Activated naive CD4-positive, alpha-beta T cell treated with anti-CD3 and anti-CD28 coated beads, Interleukin-2, amount 50 U/mL, for 16 hours (primary cell): Measurements from ENCODE around the gene GPR157.
"Not testable (repeated sequence)": the region's sequence is repeated elsewhere in the genome, so short reads cannot be mapped to it uniquely, and the experiment has no call there.

Experiments
- DNase-seq: peaks from one replicate; pipeline ENCODE4 v3.0.0-alpha.2; 2020

GPR157 gene

DNA sequence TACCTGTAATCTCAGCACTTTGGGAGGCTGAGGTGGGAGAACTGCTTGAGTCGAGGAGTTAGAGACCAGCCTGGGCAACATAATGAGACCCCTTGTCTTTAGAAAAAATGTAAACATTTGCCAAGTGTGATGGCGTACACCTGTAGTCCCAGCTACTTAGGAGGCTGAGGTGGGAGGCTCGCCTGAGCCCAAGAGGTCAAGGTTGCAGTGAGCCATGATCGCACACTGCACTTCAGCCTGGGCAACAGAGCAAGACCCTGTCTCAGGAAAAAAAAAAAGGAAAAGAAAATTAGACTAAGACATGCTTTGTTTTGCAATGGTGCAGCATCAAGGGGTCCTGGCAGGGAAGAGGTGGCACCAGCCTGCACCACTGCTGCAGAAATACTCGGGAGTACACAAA lies 16.8 kb upstream of the GPR157 start:
- no peak for DNase-seq

DNA sequence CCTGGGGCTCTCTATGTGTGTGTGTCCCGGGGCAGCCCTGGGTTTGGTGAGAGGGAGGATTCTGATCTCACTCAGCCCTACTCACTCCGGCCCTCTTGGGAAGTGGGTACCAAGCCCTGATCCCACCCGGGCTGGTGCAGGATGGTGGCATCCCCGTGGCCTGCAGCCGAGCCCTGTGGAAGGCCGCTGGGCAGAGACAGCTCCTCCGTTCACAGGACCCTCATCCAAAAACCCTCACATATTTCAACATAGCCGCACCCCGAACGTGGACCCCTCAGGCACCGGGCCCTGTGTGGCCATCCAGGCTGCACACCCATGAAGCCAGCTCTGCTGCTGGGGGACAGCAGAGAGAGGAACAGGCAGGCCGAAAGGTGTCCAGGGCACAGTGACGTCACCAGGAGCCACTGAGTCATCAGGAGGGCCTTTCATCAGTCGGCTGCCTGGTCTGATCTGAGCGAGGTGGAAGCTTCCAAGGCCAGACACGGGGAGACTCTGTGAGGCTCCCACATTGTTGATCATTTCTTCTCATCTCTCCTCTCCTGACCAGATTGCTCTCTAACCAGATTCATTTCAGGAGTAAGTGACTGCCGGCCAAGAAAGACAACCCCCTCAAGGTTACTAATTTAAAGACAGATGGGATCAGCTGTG lies 16.2 kb upstream of the GPR157 start:
- no peak for DNase-seq

GRCh38 chr1:9144494-9144893 lies 15.6 kb upstream of the GPR157 start:
- not testable (repeated sequence) for DNase-seq

DNA sequence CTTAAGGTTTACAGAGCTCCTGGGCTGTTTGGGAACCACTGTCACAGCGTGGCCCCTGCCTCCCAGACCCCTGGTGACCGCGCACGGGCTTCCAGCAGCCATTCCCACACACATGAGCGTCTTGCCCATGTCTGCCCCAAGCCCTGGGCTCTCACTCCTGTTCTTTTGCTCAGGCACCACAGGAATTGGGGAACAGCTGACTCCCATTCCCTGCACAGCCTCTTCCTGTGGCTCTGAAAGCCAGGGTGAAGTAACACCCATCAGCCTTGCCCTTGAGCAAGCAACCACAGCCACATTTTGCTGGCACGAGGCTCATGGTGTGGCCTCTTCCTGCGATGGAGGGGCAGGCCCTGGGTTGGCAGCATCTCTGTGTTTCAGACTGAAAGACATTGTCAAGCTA lies 14.3 kb upstream of the GPR157 start:
- no peak for DNase-seq

DNA sequence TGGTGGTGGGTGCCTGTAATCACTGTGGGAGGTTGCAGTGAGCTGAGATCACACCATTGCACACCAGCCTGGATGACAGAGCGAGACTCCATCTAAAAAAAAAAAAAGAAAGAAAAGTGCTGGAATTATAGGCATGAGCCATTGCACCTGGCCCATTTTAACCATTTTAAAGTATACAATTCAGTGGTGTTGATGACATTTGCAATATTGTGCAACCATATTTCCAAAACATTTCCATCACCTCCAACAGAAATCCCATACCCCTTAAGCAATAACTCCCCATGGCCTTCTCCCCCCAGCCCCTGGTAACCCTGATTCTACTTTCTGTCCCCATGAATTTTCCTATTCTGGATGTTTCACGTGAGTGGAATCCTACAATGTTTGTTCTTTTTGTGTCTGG lies 11.0 kb upstream of the GPR157 start:
- DNase-seq = no peak

DNA sequence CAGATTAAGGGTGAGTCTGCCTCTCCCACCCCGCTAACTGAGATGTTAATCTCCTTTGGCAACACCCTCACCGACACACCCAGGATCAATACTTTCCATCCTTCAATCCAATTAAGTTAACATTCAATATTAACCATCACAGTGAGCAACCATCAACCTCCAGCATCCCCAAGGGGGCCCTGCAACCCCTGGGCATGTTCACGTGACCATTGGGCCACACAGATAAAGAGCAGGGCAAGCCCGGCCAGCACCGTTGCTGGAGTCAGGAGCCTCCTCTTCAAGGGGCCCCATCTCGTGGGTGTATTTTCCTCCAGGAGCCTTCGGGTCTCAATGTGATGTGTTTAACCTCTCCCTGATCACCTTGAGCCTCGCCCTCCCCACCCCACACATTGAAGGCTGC lies 8.0 kb upstream of the GPR157 start:
- no peak for DNase-seq

DNA sequence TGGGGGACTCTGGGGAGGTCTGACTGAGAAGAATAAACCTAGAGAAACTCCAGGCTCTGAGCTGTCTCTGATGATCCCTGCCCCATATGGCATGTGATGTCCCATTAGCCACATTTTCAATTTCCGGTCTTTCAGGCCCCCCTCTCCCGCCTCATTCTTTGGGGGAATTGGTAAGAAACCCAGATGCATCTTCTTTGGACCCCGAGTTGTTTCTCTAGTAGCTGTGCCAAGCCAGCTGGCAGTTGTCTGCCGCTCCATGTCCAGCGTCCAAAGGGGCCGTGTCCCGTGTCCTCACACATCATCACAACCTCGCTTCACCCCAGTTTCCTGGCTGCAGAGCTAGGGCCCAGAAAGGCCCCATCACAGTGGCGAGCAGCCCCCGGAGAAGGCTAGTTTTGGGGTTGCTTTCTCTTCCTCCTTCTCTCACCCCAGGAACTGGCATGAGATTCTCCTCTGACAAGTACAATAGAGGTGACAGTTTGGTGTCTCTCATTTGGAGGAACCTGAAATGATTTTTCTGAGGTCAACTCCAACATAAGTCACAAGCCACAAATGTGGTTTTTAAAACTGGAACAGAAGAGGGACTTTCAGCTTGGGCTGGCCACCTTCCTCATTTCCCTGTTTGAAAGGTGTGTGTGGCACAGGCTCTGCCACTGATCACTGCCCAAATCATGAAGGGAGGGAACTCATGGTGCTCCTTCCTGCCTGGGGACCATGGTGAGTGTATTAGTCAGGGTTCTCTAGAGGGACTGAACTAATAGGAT lies 6.4 kb upstream of the GPR157 start:
- DNase-seq = no peak

- DNase-seq = no peak
Observed at GRCh38 chr1:9133870-9134585, 5.1 kb upstream of the GPR157 start.

DNA sequence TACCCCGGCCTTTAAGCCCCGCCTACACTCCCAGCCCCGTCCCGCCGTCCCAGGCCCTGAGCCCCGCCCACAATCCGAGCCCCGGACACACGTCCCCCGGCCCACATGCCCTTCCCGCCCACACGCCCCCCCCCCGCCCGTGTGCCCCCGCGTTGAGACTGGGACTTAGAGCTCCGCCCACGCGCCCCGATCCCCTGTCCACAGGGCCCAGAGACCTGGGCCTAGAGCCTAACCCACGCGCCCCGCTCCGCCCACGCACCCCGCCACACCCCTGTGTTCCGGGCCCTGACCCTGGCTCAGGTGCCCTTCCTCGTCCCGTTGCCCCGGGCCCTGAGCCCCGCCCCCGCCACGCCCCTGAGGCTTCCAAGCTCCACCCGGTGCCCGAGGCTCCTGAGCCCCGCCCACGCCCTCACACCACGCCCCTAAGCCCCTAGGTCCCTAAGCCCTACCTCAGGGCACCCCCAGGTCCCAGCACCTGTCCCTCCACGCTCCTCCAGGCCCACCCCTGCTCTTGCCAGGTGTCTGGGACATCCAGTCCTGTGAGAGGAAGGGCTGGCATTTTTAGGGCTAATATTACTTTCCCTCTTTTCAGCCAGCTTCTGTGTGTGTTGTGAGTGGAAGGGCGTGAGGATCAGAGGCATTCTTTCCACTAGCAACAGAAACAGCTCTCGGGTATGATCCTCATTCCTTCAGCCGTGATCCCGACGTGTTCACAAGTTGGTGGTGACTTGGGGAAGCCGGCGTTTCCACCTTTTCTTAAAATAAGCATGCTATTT lies 552 bp upstream of the GPR157 start:
- DNase-seq = peak; percentile 82

GRCh38 chr1:9128166-9128519 lies 759 bp downstream of the GPR157 start:
- no peak for DNase-seq

- no peak for DNase-seq
Observed at GRCh38 chr1:9127395-9128165, 1.3 kb downstream of the GPR157 start.

- no peak for DNase-seq
Observed at GRCh38 chr1:9126511-9126910, 2.4 kb downstream of the GPR157 start.

GRCh38 chr1:9125847-9126246 lies 3.1 kb downstream of the GPR157 start:
- DNase-seq = not testable (repeated sequence)

- no peak for DNase-seq
Observed at GRCh38 chr1:9125325-9125724, 3.6 kb downstream of the GPR157 start.

DNA sequence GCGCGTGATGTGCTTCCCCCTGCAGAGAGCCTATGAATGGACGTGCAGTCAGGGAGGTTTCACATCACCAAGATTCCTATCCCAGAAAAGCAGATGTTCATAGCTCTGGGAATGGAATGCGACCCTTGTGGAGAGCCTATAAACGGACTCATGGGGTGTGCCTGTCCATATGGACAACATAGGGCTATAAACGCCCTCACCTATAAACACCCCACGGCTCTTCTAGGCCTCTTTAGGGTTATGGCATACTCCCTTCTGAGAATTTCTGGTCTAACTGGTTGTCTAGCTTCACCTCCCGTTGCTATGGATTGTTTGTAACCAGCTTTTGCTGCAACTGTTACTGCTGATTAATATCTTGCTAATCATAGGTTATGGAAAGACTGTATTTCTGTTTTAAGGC lies 4.5 kb downstream of the GPR157 start:
- DNase-seq = not testable (repeated sequence)

DNA sequence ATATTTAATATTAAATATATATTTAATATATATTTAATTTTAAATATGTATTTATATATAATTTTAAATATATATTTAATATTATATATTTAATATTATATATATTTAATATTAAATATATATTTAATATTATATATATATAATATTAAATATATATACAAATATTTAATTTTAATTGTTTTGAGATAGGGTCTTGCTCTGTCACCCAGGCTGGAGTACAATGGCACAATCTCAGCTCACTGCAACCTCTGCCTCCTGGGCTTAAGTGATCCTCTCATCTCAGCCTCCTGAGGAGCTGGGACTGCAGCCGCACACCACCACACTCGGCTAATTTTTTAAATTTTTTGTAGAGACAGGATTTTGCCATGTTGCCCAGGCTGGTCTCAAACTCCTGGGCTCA lies 5.2 kb downstream of the GPR157 start:
- DNase-seq = not testable (repeated sequence)

- DNase-seq = peak; percentile 34
Observed at GRCh38 chr1:9121496-9122409, 7.1 kb downstream of the GPR157 start.

DNA sequence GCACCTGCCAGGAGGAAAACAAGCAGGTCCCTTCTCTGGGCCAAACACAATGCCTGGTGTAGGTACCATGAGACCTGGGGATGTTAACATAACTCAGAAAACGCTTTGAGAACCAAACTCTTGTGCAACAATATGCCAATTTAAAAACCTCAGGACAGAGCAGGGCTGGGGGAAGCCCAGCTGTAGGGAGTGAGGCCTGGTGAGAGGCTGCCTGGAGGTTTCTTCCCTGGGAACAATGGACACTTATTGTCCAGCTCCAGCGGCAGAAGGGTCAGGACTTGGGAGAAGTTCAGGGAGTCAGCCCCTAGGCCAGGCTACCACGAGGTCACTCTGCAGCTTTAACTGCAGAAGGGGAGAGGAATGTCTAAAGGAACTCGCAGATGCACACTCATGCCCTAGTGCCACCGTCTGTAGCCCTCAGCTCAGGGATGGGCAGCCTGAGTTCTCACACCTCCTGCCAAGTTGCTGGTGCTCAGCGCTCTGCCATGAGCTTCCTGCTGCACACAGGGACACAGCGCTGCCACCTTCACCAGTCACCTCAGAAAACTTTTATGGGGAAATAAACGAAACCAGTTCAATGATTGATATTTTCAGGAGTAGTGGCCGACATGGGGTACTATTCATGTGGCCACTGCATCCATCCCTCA lies 8.5 kb downstream of the GPR157 start:
- no peak for DNase-seq

DNA sequence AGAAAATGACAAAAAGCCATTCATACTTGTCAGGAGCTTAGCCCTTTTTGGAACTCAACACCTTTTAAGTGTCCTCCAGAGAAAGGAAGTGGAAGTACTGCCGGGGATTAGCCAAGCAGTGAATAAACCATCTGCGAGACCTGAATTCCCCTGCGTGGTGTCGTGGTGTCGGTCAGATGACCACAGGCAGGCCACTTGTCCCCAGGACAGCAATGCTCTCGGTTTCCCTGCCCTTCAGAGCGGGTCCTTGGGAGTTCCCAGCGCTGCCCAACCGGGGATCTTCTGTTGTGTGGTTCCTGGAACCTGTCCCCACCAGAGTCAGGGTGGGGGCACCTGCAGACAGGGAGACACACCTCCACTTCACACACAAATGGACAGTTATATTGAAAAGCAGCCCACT lies 9.2 kb downstream of the GPR157 start:
- no peak for DNase-seq

GRCh38 chr1:9118186-9118585 lies 10.7 kb downstream of the GPR157 start:
- no peak for DNase-seq
